Muscle of arm (tissue), 12 donors: Measurements from ENCODE around the gene CDIP1. TPM values are rescaled to one million over a fixed set of nuclear protein-coding genes. Genes with fewer than 3 reads are reported as not detected.

ENCODE experiments used
- DNase-seq: peaks from one replicate; pipeline ENCODE4 v3.0.0-alpha.2; 2013
- polyA plus RNA-seq, 12 donors: library from polyadenylated mRNA; unstranded; fragments of 120-200 nt; gene quantifications; one replicate each; pipeline ENCODE4 v1.2.1, GENCODE V29; 2013; ENCODE audit not compliant: insufficient read length in 12 of 12

Gene CDIP1
- polyA plus RNA-seq, 12 donors, result 24.5 to 52.4 (median 34.6) TPM; not detected in 1

DNA sequence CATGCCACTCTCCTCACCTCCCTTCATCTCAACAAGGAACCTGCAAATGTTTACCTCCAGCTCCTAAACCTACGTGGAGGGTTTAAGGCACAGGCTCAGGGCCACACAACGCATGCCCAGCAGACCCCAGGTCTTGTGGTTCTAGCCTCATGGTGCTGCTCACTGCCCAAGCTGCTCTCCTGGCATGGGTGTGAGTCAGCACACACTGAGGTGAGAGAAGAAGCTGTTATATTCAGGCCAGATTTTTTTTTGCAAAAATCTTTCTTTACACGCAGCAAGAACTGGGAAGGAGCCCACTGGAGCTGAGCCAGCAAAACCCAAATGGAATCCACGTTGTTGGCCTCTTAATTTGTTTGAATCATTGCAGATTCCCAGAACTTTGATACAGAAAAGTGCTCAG, 12.0 kb upstream of the CDIP1 start:
- no peak for DNase-seq

DNA sequence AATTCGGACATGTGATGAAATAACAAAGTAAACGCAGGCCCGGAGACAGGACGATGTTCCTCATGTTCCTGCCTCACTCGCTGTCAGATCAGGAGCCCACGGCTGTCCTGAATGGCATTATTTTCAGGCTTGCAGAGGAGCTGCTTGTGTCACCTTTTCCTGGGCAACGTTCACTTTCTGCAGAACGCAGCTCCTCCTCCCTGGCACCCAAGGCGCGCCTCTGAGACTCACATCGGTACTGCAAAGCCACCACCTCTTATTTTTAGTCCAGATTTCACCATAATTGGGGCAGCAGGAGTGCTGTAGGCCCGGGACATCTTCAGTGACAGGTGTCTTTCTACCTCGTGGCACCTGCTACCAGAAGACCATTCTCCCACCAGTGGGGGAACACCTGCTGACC, 9.6 kb upstream of the CDIP1 start:
- DNase-seq, result no peak

DNA sequence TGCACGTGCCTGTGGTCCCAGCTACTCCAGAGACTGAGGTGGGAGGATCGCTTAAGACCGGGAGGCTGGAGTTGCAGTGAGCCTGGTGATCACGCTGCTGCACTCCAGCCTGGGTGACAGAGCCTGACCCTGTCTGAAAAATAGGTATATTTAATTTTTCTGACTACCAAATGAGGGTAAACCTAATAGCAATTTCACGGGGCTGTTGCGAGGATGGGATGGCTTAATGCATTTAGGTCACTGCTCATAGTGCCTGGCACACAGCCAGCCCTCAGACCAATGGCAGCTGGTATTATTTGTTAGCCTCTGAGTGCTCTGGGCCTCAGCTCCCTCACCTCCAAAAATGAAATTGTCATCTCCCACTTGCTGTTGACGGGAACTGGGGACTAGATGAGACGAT, 5.9 kb upstream of the CDIP1 start:
- DNase-seq, result no peak

DNA sequence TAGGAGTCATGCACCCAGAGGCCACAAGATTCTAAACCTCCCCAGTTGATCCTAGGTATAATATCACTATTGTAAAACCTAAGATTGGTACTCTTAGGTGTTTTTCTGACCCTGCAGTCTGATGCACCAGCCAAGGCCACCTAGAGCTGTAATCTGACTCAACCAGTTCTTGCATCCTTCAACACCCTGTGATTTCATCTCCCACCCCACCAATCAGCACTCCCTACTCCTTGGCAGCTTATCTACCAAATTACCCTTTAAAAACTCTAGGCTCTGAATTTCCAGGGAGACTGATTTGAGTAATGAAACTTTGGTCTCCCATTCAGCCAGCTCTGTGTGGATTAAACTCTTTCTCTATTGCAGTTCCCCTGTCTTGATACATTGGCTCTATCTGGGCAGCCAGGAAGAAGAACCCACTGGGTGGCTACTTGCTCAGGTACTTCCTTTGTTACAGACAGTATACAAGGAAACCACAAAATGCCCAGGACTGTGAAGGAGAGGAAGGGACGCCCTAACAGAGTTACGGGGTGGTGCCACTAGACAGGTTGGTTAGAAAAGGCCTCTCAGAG, 1.2 kb upstream of the CDIP1 start:
- no peak for DNase-seq

DNA sequence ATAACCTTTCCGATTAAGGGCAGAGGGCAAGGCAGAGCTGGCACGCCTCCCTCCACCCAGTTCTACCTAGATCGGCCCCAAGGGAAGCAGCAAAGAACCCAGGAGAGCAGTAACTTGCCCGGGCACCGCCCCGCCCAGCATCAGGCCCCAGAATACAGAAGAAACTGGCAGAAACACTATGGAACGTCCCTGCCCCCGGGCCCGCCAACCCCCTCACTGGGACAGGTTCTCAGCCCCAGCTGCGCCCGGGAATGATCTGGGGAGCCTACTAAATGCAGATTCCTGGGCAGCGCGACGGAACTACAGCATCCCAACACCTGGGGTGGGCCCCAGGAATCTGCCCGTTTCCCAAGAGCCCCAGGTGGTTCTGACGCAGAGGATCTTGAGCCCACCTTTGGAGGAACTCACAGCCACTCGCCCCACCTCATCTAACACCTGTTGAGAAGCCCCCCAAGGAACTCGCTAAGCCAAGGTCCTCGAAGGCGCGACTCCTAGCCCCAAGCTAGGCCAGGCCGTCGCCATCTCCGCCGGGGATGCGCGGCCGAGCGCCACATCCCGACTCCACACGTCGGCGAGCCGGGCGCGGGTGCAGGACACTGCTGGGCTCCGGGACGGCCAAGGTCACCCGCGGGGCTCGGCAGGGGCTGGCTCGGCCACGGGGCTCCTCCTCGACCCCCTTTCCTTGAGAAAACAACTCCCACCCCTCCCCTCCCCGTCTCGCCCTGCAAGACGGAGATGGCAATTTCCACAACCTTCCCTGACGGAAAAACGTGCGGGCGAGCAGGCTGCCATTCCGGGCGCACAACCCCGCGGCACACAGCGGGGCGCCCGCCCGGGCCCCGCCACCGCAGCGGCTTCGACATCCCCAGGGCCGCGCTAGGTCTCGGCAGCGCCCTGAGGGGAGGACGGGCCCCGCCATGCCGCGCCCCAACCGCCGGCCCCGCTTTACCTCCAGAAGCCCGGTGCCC, 913 bp downstream of the CDIP1 start:
- peak; percentile 25 for DNase-seq

DNA sequence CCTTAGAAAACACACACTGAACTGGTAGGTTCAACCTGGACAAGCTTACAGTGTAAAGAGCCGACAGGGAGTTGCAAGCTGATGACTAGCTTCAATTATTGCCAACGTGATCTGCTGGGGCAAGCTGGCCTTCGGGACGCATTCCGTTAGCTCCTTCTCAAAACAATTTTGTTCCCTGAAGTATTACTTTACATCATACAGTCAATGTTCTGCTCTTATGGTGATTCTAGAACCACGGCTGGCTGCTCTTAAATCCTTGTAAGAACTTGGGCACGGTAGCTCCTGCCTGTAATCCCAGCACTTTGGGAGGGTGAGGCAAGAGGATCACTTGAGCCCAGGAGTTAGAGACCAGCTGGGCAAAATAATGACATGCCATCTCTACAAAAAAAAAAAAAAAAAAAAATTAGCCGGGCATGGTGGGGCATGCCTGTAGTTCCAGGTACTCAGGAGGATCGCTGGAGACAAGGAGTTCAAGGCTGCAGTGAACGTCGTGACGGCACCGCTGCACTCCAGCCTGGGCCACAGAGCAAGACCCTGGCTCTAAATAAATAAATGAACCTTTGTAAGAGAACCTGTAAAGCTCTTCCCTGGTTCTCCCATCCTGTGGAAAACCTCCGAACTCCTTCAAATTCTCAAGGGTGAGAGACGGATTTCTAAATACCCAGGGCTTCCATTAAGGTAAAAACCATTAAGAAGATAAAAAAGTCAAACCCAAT, 2.0 kb downstream of the CDIP1 start:
- no peak for DNase-seq

DNA sequence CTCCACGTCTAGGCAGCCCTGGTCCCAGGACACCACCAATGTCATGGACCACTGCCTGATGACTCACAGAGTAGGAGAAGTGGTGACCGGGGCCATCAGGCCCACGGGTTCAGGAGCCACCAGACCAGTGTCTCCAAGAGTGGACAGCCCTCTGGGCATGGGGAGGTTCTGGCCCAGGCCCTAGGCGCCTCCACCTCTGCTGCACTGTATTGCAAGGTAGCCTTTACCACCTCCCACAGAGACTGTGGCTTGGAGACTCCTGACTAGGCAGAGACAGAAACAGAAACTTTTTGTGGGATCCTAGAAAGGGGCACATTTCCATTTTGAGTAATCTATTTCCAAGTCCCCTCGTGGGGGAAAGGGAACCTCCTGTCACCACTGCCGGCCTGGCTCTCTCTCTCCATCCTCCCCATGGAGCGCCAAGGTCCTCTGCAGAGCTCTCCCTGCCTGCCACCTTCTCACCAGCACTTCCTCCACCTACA, 2.9 kb downstream of the CDIP1 start:
- no peak for DNase-seq

DNA sequence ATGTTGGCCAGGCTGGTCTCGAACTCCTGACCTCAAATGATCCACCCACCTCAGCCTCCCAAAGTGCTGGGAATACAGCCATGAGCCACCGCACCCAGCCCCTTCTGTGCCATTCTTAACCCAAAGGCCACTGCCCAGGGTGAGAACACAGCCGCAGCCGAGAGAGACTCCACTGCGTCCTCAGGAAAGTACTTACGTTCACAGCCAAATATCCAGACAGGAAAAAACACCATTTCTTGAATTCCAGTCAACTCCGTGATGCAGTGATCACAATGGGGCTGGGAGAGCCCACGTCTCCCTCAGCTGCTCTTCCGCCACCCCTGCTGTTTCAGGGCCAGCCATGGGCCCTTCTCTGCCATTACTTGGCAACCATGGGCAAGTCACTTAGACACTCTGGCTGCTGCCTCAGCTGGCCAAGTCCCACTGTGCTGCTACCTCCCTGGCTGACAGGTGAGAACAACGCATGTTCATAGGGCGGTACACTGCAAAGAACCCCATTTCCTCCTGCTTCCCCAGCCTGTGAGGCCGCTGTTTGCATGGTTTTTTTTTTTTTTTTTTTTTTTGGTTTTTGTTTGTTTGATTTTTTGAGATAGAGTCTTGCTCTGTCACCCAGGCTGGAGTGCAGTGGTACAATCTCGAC, 4.3 kb downstream of the CDIP1 start:
- no peak for DNase-seq

DNA sequence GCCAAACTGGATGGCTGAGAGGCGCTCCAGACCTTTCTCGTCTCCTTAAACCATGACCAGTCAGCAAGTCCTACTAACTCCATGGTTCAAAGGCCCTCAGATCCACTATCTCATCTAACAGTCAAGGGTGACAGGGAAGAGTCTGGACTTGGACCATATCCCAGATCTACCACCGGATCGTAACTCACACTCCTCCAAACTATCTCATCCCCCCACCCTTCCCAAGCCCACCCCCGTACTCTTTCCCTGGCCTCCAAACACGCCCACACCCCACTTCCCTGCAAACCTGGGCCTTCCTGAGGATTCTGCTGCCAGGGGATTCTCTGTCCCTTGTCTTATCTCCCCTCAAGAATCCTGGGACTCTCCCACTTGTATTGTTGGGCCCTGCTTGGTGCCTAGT, 5.1 kb downstream of the CDIP1 start:
- DNase-seq, result no peak

DNA sequence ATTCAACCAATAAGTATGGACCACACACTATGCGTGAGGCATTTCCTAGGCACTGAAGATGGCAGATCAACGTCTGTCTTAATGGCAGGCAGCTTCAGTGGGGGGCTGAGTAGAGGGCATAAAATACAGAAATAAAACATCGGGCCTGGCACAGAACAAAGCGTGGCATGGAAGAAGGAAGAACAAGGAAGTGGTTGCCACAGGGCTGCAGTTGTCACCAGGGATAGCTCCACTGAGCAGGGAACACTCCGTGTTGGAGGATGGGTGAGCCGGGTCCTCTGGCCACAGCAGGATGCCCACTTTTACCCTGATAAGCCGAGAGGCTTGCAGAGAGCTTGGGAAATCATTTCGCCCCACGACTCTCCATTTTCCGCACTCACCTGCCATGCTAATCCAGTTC, 6.3 kb downstream of the CDIP1 start:
- no peak for DNase-seq

DNA sequence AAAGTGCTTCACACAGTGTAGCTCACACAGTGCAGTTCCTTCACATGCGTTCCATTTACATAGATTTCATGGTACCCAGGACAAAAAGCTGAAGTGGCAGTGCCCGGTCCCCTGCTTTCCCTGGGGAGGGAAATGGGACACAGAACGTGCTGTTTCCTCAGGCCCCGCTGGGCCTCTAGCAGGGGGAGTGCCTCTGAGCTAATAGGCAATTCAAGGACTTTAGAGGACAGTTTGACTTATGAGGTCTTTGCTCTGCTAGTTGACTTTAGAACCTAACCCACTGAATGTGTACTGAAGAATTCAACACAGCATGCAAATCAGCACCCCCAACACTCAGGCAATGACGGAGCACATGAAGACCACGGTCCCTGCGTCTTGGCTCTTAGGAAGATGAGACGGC, 6.8 kb downstream of the CDIP1 start:
- DNase-seq, result no peak

DNA sequence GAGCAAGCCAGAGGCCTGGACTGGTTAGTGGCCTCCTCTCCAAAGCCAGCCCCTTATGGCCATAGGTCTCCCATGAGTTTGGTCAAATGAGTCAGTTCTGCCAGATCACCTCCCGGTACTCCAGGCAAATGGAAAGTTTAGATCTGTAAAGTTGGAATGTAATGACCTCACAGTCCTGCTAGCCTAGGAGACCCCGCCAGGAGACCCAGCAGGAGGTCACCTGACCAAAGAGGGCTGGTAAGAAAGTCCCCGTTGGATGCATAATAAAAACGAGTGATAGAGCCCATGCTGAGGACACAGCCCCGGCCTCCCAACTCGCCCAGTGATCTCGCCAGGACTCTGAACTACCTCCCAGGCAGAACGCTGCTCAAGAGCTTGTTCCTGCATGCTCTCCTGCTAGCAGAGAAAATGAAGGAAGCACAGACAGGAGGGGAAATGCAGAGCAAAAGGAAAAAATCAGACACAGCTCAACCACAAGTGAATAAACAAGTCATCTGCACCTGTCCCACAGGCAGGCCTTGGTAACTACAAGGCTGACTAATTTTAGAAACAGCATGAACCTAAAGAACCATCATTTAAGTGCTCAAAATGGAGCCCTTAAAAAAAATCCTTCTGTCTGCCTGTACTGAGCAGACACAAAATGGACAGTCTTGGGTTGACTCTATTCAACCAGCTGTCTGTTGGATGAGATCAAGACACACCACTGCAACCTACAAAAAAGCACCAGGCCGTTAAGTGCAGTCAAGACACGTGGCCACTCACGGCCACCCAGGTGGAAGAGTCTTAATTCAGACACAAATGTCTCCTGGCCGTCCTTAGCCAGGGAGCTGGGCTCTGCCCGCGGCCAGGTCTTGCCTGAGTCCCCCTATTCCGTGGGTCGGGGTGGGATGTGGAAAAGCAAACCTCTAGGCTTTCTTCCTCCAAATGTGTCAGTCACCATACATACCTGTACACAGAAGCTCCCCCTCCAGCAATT, 9.2 kb downstream of the CDIP1 start:
- DNase-seq, result no peak

DNA sequence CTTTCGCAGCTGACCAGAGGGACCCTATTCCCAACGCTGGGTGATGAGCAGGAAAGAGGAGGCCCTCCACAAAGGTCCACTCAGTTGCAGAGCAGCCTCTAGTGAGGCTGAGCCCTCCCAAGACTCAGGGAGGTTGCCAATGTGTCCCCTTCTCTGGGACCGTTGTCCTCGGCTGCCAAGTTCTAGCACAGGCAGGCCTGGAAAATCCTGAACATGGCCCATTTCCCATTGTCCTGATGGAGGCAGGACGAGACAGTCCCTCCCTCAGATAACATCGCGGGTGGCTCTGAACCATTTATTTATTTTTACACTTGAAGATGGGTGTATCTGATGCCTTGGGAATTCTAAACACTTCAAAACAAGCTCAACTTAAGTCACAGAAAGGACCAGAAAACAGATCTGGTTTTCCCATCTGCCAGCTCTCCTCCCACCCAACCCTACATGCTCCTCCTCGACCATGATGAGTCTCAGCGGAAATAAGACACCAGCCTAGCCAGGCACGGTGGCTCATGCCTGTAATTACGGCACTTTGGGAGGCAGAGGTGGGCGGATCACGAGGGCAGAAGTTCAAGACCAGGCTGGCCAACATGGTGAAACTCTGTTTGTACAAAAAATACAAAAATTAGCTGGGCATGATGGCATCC, 12.8 kb downstream of the CDIP1 start:
- DNase-seq, result no peak

DNA sequence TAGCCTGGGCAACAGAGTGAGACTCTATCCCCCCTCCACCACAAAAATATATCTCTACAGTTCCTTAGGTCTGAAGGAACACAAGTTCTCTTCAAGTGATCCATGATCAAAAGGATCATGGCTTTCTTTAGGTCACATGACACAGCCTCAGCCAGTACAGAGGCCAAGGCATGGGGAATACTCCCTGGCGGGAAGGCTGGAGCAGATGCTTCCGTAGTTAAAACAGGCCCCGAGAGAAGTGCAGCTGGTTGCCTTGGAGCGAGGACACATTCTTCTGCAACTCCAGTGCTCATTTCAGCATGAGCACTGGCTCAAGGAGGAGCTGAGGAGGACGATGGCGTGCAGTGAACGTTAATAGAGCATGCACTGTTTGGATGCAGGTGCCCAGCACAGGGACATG, 13.5 kb downstream of the CDIP1 start:
- peak; percentile 76 for DNase-seq

DNA sequence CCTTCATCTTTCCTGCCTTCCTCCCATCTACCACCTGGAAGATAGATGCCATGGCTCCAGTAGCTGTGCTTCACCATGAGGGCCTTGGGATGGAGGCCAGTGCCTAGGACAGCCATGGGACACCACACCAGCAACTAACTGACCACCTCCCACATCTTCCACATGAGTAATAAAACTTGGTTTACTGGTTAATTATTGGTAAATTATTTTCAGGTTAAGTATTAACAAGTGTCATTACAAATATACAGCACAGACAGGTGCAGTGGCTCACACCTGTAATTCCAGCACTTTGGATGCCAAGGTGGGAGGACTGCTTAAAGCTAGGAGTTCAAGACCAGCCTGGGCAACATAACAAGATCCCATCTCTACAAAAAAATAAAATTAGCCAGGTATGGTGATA, 14.0 kb downstream of the CDIP1 start:
- DNase-seq, result no peak

DNA sequence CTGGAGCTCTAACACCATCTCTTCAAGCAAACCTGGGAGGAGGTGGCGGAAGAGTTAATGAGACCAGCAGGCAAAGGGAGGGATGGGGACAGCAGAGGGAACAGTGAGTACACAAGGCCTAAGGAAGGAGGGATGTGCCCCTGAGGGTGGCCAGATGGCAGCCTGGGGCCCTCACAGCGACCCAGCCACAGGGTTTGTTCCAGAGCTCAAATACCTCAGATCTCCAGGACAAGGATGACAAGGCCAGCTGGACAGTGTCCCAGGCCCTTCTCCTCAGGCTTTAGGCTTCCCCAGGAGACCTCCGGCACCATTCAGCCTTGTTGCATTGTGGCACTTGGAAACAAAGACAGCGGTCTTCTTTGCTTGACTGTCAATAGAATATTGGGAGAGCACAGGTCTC, 14.9 kb downstream of the CDIP1 start:
- no peak for DNase-seq

DNA sequence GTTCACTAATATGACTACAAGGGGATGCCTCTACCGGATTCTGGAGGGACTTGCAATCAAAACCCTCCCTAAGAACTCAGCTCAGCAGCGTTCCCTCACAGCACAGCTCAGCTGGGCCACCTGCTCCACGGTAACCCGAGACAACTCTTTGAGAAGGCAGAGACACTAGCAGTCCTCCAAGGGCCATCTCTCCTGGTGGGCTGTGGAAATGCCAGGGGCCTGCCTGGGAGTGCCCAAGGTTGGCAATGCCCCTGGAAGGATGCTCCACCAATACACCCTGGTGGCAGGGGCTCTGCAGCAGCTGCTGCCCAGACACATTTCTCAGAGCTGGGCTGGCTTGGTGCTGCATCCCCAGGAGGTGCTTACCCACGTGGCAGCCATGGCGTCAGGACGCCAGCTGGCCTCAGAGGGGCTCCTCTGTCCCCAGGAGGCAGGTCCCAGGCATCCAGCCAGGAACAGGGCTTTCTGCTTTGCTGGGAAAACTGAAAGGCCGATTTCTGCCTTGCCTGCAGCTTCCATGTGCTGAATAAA, 16.5 kb downstream of the CDIP1 start:
- DNase-seq, result no peak

DNA sequence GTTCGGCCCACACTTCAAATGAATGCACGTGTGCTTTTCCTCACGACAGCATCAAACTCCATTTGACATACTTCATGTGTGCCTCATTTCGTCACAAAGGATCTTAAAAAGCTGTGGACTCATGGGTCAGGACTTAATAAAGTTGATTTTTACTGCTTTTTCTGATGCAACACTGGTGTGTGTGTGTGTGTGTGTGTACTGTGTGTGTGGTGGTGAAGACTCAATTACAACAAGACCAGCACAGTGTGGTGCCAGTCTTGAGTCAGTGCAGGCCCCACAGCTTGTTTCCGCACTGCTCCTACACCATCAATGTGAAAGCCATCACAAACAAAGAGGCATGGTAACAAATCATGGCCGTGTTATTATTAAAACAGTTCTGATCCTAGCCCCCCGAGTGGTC, 17.7 kb downstream of the CDIP1 start:
- DNase-seq, result no peak

DNA sequence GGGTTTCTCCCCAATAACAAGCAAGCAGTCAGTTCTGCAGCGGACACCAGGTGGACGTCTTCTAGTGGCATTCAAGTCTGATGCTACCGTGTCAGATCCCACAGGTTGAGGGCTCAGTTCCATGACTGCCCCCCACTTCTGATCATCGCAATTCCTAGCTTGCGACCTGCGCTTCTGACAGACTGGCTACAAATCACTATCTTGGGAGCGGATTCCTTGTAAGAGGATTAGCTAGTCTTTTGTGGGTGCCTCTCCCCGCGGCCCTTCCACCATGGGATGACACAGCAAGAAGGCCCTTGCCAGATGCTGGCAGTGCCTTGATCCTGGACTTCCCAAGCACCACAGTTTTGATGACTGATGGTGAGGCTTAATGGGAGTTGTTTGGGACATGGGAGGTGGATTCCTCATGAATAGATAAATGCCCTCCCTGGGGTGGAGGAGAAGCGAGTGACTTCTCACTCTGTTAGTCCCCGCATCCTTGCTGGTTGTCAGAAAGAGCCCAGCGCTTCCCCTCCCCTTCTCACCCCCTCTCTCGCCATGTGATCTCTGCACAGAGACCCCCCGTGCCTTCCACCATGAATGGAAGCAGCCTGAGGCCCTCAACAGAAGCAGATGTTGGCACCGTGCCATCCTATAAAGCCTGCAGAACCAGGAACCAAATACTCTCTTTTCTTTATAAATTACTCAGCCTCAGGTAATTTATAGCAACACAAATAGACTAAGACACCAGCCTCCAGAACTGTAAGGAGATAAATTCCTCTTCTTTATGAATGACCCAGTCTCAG, 19.1 kb downstream of the CDIP1 start:
- DNase-seq, result no peak
